GM21619 (cell line): ENCODE results near the gene DHX36.

Source experiments
- ATAC-seq: cut with Tn5 transposase; IDR thresholded peaks from one replicate; pipeline ENCODE4 v1.9.1; 2021; ENCODE audit not compliant: unreplicated experiment

DHX36 gene, protein sequence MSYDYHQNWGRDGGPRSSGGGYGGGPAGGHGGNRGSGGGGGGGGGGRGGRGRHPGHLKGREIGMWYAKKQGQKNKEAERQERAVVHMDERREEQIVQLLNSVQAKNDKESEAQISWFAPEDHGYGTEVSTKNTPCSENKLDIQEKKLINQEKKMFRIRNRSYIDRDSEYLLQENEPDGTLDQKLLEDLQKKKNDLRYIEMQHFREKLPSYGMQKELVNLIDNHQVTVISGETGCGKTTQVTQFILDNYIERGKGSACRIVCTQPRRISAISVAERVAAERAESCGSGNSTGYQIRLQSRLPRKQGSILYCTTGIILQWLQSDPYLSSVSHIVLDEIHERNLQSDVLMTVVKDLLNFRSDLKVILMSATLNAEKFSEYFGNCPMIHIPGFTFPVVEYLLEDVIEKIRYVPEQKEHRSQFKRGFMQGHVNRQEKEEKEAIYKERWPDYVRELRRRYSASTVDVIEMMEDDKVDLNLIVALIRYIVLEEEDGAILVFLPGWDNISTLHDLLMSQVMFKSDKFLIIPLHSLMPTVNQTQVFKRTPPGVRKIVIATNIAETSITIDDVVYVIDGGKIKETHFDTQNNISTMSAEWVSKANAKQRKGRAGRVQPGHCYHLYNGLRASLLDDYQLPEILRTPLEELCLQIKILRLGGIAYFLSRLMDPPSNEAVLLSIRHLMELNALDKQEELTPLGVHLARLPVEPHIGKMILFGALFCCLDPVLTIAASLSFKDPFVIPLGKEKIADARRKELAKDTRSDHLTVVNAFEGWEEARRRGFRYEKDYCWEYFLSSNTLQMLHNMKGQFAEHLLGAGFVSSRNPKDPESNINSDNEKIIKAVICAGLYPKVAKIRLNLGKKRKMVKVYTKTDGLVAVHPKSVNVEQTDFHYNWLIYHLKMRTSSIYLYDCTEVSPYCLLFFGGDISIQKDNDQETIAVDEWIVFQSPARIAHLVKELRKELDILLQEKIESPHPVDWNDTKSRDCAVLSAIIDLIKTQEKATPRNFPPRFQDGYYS

GRCh38 chr3:154323891-154324738, at the start of gene DHX36:
Gene DHX36 (minus strand): TSS chr3:154324487. CDS start chr3:154324416, 71 bp downstream.
- peak; percentile 96 for ATAC-seq

DNA sequence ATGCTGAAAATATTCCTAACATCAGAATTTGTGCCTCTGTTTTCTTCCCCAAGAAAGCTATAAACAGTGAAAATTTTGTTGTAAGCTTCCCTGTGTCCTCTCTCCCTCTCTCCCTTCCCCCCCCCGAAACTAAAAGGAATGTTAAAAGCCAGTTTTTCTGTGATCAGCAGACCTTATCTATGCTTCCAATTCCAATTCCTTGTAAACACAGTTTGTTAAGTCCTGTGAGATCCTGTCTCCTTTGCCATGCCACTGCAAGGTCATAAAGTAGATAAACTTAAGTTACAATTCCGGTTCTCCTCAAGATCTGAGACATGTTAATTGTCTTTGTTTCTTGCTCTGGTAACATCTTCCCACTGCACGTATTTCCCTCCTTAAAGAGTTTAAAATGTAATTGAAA, 42.9 kb upstream of the DHX36 start:
- no peak for ATAC-seq

DNA sequence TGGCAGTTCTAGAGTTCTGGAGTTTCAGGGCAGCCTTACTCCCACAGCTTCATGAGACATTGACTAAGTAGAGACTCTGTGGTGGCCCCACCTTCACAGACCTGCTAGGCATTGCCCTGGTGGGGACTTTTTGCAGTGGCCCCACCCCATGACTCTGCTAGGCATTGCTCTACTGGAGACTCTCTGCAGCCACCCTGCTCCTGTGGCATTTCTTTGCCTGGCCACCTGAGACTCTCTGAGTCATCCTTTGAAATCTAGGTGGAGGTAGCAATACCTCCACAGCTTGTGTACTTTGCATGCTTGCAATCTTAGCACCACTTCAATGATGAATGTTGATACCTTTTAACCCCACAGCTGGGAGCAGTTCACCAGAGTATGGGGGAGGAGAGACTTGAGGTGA, 40.6 kb upstream of the DHX36 start:
- ATAC-seq, result no peak

GRCh38 chr3:154361099-154361498, 36.8 kb upstream of the DHX36 start:
- no peak for ATAC-seq

DNA sequence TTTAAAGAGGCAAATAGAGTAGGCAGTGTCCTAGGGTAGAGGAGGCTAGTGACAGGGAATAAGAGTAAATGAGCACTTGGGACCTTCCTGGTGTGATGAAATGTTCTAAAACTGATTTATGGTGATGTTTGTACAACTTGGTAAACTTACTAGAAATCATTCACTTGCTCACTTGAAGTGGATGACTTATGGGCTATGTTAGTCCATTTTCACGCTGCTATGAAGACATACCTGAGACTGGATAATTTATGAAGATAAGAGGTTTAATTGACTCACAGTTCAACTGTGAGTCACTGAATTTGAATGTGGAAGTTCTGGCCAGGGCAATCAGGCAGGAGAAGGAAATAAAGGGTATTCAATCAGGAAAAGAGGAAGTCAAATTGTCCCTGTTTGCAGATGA, 31.7 kb upstream of the DHX36 start:
- no peak for ATAC-seq

- no peak for ATAC-seq
Measured at GRCh38 chr3:154349223-154349622, 24.9 kb upstream of the DHX36 start.

DNA sequence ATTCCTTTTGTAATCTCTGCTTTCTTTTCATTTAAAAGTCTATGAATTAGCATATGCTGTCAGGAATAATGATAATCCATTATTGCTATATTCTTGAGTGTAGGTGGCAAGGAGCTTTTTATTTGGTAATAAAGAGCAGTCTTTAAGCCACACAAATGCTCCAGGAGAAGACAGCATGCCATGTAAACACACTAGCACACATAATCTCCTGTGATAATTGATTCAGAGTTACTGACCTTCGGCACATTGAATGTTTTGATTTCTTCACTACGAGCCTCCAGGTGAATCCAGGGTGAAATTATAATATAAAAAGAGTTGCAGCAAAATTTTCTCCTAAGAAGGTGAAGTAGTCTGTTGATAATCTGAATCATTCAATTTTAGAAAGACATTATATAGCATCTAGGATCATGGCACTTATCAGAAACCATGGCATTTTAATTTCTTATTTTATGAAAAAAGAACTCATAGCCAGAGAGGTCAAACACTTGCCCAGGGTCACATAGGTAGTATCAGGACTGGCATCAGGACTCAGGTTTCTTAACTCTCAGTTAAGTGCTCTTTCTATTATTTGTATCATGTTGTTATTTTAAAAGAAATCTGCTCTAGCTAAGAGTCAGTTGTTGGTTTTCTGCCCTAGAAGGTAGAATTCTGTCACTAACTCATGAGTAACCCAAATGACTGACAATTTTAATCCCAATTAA, 21.3 kb upstream of the DHX36 start:
- ATAC-seq, result no peak

DNA sequence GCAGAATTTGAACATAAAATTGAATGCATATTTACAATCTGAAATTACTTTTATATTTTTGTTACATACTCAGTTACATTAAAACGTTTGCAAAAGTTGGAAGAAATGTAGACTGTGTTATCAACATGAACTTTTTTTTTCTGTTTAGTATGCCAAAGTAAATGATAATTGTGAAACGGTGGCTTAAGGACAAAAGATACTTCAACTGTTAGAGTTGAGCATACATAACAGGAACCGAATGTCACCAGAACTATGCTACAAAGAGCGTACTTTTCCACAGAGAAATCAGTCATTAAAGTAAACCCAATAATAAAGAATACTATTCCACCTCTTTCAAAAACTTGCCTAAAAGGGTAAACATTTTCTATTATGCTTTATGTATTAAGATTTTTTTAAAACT, 14.3 kb upstream of the DHX36 start:
- no peak for ATAC-seq

- no peak for ATAC-seq
Measured at GRCh38 chr3:154338008-154338407, 13.7 kb upstream of the DHX36 start.

DNA sequence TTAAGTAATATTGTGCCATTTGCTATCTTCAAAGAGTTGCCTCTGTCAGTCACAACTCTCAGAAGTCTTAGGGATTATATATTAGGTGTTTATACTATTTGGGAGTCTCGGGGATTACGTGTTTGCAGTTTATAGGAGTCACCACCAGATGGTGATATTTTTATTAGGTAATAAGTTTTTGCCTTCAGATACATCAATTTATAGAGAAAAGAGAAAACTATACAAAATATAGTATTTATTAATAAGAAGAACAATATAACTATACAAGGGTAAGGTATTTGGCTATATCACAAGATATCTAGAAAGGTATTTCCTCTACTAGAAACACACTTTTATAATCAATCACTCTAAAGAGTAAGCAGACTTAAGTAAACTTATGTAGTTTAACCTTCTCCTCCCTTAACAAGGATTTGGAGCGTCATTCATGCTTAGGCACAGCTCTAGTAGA, 10.7 kb upstream of the DHX36 start:
- no peak for ATAC-seq

GRCh38 chr3:154327871-154328270, 3.6 kb upstream of the DHX36 start:
- ATAC-seq, result no peak

GRCh38 chr3:154324919-154325318, 632 bp upstream of the DHX36 start:
- no peak for ATAC-seq

DNA sequence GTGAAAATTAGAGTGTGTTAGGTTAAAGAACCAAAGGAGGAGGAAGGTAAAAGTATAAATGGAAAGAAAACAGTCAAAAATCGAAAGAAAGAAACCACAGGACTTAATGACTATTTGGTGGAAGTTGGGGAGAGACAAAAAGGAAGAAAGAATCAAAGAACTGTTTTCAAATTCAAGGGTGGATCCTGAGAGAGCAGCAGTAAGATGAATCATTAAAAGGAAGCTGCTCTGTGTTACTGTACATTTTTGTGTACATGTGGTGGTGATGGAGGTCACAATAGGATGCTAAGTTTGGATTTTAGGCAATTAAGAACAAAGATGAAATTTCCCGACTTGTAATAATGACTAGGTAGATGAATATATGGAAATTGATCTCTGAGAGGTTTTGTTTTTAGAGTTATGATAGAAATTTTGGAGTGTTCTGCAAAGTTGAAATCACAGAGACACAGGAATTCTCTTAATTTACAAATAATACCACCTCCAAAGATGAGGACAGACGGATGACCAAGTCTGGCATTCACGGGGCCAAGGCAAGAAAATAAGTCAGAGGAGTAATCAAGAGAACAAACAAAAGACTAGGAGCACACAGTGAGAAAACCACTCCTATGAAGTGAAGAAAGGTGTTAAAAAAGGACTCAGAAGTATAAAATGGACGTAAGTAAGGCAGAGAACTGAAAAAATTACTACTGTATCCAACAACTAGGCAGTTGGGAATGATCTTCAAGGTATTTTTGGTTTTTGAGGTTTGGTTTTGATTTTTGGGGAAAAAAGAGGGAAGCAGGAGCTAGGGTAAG, 7.1 kb downstream of the DHX36 start:
- ATAC-seq, result no peak

- no peak for ATAC-seq
Measured at GRCh38 chr3:154314152-154314551, 10.1 kb downstream of the DHX36 start.

DNA sequence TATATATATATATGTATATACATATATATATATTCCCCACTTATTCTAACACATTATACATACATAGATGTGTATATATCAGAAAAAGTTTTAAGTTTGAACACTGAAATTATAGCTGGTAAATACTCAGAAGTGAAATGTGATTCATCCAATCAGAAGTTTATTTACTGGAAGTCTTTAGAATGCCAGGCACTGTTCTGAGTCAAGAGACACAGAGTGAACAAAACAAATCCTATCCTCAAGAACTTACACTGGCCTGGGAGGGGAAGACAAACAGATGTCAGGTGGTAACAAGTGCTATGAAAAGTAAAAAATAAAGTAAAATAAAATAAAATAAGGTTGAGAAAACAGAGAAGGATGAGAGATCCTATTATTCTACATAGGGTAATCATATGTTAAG, 13.4 kb downstream of the DHX36 start:
- ATAC-seq, result no peak

DNA sequence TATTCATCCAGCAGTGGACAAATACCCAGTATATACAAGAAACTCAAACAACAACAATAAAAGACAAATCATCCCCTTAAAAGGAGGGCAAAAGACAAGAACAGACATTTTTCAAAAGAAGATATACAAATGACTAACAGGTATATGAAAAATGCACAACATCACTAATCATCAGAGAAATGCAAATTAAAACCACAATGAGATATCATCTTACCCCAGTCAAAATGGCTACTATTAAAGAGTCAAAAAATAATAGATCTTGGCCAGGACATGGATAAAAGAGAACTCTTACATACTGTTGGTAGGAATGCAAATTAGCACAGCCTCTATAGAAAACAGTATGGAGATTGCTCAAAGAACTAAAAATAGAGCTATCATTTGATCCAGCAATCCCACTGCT, 16.9 kb downstream of the DHX36 start:
- ATAC-seq, result no peak

DNA sequence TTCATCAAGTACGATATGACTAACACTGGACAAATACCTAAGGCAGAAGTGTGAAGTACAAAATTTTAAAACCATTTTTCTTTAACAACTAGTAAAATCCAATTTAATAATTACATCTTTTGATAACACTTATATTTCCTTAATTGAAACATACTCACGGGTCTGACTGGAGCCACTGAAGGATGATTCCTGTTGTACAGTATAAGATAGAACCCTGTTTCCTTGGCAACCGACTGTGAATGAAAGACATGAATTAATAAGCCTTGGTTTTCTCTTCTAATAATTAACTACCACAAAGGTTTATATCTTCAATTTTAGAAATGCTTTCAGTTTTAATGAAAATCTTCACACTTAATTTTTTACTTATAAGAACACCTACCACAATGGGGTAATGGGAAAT, 19.4 kb downstream of the DHX36 start:
- peak; percentile 61 for ATAC-seq

DNA sequence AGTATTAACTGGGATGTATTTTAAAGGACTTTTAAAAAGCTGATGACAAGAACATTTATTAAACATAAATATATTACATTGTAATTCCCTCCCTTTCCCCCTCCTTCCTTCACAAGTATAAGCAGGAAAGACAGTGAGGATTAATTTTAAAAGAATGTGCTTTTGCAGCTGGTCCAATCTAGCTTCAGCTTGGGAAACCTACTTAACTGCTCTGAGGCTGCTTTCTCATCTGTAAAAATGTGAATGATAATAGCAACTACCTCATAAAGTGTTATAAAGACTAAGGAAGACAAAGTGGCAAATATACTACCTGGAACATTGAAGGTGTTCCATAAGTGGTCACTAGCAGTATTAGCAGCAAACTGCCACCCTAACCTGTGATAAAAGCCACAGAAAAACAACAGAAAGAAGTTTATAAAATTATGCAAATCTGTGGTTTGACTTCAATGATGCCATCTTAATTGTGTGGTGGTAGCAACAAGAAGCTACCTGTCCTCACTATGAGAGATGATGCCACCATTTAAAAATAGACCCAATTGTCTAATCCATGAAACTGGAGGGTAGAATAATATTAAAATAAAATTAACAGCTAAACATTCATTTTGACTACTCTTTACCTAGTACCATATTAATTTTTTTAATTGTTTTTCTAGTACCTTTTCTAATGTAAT, 20.0 kb downstream of the DHX36 start:
- ATAC-seq, result no peak

DNA sequence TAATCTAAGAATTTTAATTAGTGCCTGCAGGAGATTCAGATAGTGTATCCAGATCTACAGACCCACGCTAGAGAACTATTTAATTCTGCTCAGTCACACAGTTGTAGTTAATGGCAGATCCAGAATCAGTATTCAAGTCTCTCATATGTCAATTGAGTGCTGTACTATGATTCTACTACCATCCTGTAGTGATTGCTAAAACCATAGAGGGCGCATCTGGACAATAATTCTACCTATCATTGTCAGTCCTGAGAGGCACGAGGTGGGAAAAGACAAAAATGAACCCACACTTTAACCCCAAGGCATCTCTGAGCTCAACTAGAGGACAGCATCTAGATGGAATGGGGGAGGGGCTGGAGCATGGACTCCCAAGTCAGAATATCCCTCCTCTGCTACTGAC, 22.7 kb downstream of the DHX36 start:
- ATAC-seq, result no peak
